C4-2B (cell line): Measurements from ENCODE around the gene RAB11A.
A peak's percentile ranks its signal among the peaks of the same experiment; 100 is the strongest.

Experiments used
- ZFX ChIP-seq: fragments of 450-650 bp; IDR thresholded peaks from 2 replicates; pipeline ENCODE4 v1.6.1; 2017
- TF ChIP-seq, protein P1 (sequence below): fragments of 450-650 bp; conservative IDR thresholded peaks from 2 replicates; pipeline ENCODE4 v1.5.1; 2017; ENCODE audit warnings: mild to moderate bottlenecking

DNA sequence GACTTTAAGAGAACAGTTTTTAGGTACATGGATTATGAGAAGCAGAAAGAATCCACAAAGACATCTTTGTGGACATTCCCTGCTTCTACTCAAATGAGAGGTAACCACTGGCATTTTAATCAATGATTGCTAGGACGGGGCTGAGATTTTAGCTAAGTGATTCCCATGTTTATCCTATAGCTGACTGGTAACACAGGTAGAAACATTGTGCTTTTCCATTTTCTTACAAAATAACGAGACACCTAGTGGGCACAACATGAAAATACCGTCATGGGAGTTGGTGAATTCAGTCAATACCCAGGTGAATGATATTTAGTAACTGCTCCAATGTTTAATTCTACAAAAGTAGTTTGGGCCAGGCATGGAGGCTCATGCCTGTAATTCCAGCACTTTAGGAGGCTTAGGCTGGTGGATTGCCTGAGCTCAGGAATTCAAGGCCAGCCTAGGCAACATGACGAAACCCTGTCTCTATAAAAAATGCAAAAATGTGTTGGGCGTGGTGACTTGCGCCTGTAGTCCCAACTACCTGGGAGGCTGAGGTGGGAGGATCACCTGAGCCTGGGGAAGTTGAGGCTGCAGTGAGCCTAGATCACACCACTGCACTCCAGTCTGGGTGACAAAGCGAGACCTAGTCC is 40.0 kb upstream of the RAB11A start:
- TF ChIP-seq, protein P1, sequence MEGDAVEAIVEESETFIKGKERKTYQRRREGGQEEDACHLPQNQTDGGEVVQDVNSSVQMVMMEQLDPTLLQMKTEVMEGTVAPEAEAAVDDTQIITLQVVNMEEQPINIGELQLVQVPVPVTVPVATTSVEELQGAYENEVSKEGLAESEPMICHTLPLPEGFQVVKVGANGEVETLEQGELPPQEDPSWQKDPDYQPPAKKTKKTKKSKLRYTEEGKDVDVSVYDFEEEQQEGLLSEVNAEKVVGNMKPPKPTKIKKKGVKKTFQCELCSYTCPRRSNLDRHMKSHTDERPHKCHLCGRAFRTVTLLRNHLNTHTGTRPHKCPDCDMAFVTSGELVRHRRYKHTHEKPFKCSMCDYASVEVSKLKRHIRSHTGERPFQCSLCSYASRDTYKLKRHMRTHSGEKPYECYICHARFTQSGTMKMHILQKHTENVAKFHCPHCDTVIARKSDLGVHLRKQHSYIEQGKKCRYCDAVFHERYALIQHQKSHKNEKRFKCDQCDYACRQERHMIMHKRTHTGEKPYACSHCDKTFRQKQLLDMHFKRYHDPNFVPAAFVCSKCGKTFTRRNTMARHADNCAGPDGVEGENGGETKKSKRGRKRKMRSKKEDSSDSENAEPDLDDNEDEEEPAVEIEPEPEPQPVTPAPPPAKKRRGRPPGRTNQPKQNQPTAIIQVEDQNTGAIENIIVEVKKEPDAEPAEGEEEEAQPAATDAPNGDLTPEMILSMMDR: peak; percentile 77
- TF ChIP-seq ZFX: no peak
